H9 (cell line): ENCODE data around the gene CMYA5. TPM values are rescaled to one million over a fixed set of nuclear protein-coding genes. Genes with fewer than 3 reads are reported as not detected.

Experiments used
- DNase-seq: peaks from one replicate; pipeline ENCODE4 v3.0.0-alpha.2; 2017
- H2AFZ ChIP-seq: one replicate; pipeline ENCODE4 v1.6.1; 2013; ENCODE audit warnings: mild to moderate bottlenecking, low read length, control low read depth, moderate library complexity
- H2AK5ac ChIP-seq: 2 replicates; pipeline ENCODE4 v1.6.1; 2013; ENCODE audit warnings: low read length, control low read depth, mixed read lengths; ENCODE audit not compliant: insufficient read length
- H2BK120ac ChIP-seq: one replicate; pipeline ENCODE4 v1.6.1; 2013; ENCODE audit warnings: low read depth, mild to moderate bottlenecking, low read length, control low read depth, inconsistent platforms; ENCODE audit not compliant: poor library complexity, severe bottlenecking
- H2BK12ac ChIP-seq: 2 replicates; pipeline ENCODE4 v1.6.1; 2013; ENCODE audit warnings: low read length, control low read depth, mixed read lengths, low read depth; ENCODE audit not compliant: insufficient read length
- H2BK15ac ChIP-seq: 2 replicates; pipeline ENCODE4 v1.6.1; 2013; ENCODE audit warnings: low read depth, low read length, control low read depth
- H2BK20ac ChIP-seq: one replicate; pipeline ENCODE4 v1.6.1; 2013; ENCODE audit warnings: low read depth, mild to moderate bottlenecking, low read length, control low read depth, inconsistent platforms; ENCODE audit not compliant: poor library complexity, severe bottlenecking
- H2BK5ac ChIP-seq: 2 replicates; pipeline ENCODE4 v1.6.1; 2013; ENCODE audit warnings: low read length, control low read depth, mixed read lengths; ENCODE audit not compliant: insufficient read length
- H3K14ac ChIP-seq: 2 replicates; pipeline ENCODE4 v1.6.1; 2013; ENCODE audit warnings: low read length, control low read depth; ENCODE audit not compliant: insufficient read depth
- H3K18ac ChIP-seq: 2 replicates; pipeline ENCODE4 v1.6.1; 2013; ENCODE audit warnings: low read depth, mild to moderate bottlenecking, mixed read lengths, low read length, control low read depth; ENCODE audit not compliant: insufficient read length
- H3K23ac ChIP-seq: 2 replicates; pipeline ENCODE4 v1.6.1; 2013; ENCODE audit warnings: low read length, control low read depth, mixed read lengths, low read depth; ENCODE audit not compliant: insufficient read length
- H3K23me2 ChIP-seq: 2 replicates; pipeline ENCODE4 v1.6.1; 2013; ENCODE audit warnings: low read depth, mild to moderate bottlenecking, mixed read lengths, low read length, control low read depth; ENCODE audit not compliant: insufficient read length, poor library complexity, severe bottlenecking
- H3K27ac ChIP-seq: 2 replicates; pipeline ENCODE4 v1.5.1; 2013; ENCODE audit warnings: low read length, control low read depth, mixed read lengths, low read depth; ENCODE audit not compliant: insufficient read length
- H3K27me3 ChIP-seq: 2 replicates; pipeline ENCODE4 v1.6.1; 2013; ENCODE audit warnings: low read length, control low read depth, inconsistent platforms; ENCODE audit not compliant: insufficient read depth
- H3K4ac ChIP-seq: 2 replicates; pipeline ENCODE4 v1.6.1; 2013; ENCODE audit warnings: low read depth, mild to moderate bottlenecking, control low read depth, inconsistent platforms, low read length, moderate library complexity
- H3K4me1 ChIP-seq: 2 replicates; pipeline ENCODE4 v1.6.1; 2013; ENCODE audit warnings: low read length, control low read depth, inconsistent platforms; ENCODE audit not compliant: insufficient read depth
- H3K4me2 ChIP-seq: 2 replicates; pipeline ENCODE4 v1.6.1; 2013; ENCODE audit warnings: low read length, control low read depth, mixed read lengths; ENCODE audit not compliant: insufficient read length, insufficient read depth
- H3K56ac ChIP-seq: 2 replicates; pipeline ENCODE4 v1.6.1; 2013; ENCODE audit warnings: low read depth, mild to moderate bottlenecking, mixed read lengths, low read length, control low read depth; ENCODE audit not compliant: insufficient read length
- H3K79me1 ChIP-seq: 2 replicates; pipeline ENCODE4 v1.6.1; 2013; ENCODE audit warnings: low read depth, mild to moderate bottlenecking, moderate library complexity, low read length, control low read depth, inconsistent platforms; ENCODE audit not compliant: insufficient read depth, poor library complexity, severe bottlenecking
- H3K79me2 ChIP-seq: 2 replicates; pipeline ENCODE4 v1.6.1; 2013; ENCODE audit warnings: low read length, control low read depth, inconsistent platforms; ENCODE audit not compliant: insufficient read depth
- H3K9ac ChIP-seq: 2 replicates; pipeline ENCODE4 v1.6.1; 2013; ENCODE audit warnings: low read length, control low read depth, mixed read lengths; ENCODE audit not compliant: insufficient read length; ENCODE audit errors: extremely low read depth
- H3K9me3 ChIP-seq: one replicate; pipeline ENCODE4 v1.6.1; 2013; ENCODE audit warnings: low read depth, low read length, inconsistent platforms; ENCODE audit not compliant: control insufficient read depth
- H3T11ph ChIP-seq: one replicate; pipeline ENCODE4 v1.6.1; 2013; ENCODE audit warnings: mild to moderate bottlenecking, low read length, control low read depth, inconsistent platforms
- H4K20me1 ChIP-seq: one replicate; pipeline ENCODE4 v1.6.1; 2013; ENCODE audit not compliant: control insufficient read depth, insufficient read length, insufficient read depth
- H4K5ac ChIP-seq: 2 replicates; pipeline ENCODE4 v1.6.1; 2013; ENCODE audit warnings: low read depth, mild to moderate bottlenecking, mixed read lengths, low read length, control low read depth; ENCODE audit not compliant: insufficient read length
- H4K8ac ChIP-seq: replicated peaks from 2 replicates; pipeline ENCODE4 v1.6.1; 2013; ENCODE audit warnings: low read length, control low read depth, mixed read lengths, low read depth; ENCODE audit not compliant: insufficient read length
- H4K91ac ChIP-seq: 2 replicates; pipeline ENCODE4 v1.6.1; 2013; ENCODE audit warnings: low read depth, mild to moderate bottlenecking, moderate library complexity, mixed read lengths, low read length, control low read depth; ENCODE audit not compliant: insufficient read length
- H3K27ac Mint-ChIP-seq, 3 experiments: 2 replicates in 2 of 3; 3 replicates in 1 of 3; pipeline ENCODE4 v1.8.0; 2020 to 2021; ENCODE audit warnings: mixed read lengths in 3 of 3, mild to moderate bottlenecking in 1 of 3, moderate library complexity in 1 of 3
- H3K27me3 Mint-ChIP-seq: 2 replicates; pipeline ENCODE4 v1.8.0; 2021; ENCODE audit warnings: low read depth, mild to moderate bottlenecking, moderate library complexity, mixed read lengths
- H3K36me3 Mint-ChIP-seq, 3 experiments: 2 replicates in 2 of 3; 3 replicates in 1 of 3; pipeline ENCODE4 v1.8.0; 2020 to 2021; ENCODE audit warnings: low read depth in 3 of 3, mixed read lengths in 3 of 3; ENCODE audit not compliant: insufficient read depth in 1 of 3
- H3K4me1 Mint-ChIP-seq, 2 experiments: 2 replicates each; pipeline ENCODE4 v1.8.0; 2020; ENCODE audit warnings: mixed read lengths in 2 of 2
- H3K4me3 Mint-ChIP-seq, 2 experiments: 2 replicates in 1 of 2; 3 replicates in 1 of 2; pipeline ENCODE4 v1.8.0; 2020 to 2021; ENCODE audit warnings: mild to moderate bottlenecking in 2 of 2, mixed read lengths in 2 of 2, moderate library complexity in 1 of 2
- H3K9me3 Mint-ChIP-seq, 2 experiments: 2 replicates in 1 of 2; 3 replicates in 1 of 2; pipeline ENCODE4 v1.8.0; 2020; ENCODE audit warnings: mild to moderate bottlenecking in 2 of 2, mixed read lengths in 2 of 2, moderate library complexity in 1 of 2
- WGBS: extraction: QIAGEN DNeasy Blood & Tissue Kit; methylation state at CpG from one replicate; pipeline ENCODE4 v1.1.7; 2013; ENCODE audit warnings: missing lambda C conversion rate, low lambda C conversion rate, mixed read lengths; ENCODE audit not compliant: insufficient read length; ENCODE audit errors: extremely low coverage; 5-methylcytosine and 5-hydroxymethylcytosine counted together
- total RNA-seq: library from RNA; stranded (reverse); gene quantifications from 2 replicates; pipeline ENCODE4 v1.2.1, GENCODE V29; 2021
- TF ChIP-seq, protein P1 (sequence below): fragments of 200-600 bp; sonication (generic); conservative IDR thresholded peaks from 3 replicates; pipeline ENCODE4 v1.8.0; 2021; ENCODE audit warnings: antibody characterized with exemption, mild to moderate bottlenecking

The CMYA5 gene
- total RNA-seq, 1 experiment from 2014 or later, result 1.8 TPM

DNA sequence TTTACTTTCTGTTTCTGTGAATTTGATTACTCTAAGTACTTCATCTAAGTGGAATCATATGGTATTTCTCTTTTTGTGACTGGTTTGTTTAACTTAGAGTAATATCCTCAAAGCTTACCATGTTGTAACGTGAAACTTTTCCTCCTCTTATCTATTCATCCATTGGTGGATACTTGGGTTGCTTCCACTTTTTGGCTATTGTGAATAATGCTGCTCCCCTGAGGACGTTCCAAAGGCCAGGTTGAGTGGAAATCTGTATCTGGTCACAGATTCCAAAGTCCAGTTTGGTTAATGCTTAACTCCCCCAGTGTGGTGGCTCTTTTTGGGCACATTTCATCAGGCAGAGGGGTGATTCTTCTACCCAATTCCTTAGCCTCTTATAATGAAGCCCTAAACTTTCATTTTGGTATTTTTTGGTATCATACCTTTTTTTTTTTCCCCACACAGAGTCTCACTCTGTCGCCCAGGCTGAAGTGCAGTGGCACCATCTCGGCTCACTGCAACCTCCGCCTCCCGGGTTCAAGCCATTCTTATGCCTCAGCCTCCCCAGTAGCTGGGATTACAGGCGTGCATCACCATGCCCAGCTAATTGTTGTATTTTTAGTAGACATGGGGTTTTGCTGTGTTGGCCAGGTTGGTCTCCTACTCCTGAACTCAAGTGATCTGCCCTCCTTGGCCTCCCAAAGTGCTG, 65.4 kb downstream of the CMYA5 start:
- Histone ChIP-seq H3K4ac (no peak overlapping the region), H3K23ac (no peak overlapping the region), H2BK15ac (no peak overlapping the region), H3K79me2 (no peaks in the 10 kb centered on the region), H3T11ph (no peak overlapping the region), H3K4me2 (no peak overlapping the region), H3K27me3 (no peaks in the 10 kb centered on the region), H3K9ac (no peak overlapping the region), H3K14ac (no peak overlapping the region), H2BK20ac (no peak overlapping the region), H3K4me1 (peaks cover 6% of the 10 kb centered on the region; the same call in 1 of the 2 replicates), H2BK12ac (no peak overlapping the region), H2AK5ac (no peak overlapping the region), H2BK5ac (no peak overlapping the region), H2BK120ac (no peak overlapping the region), H4K5ac (no peak overlapping the region), H3K56ac (no peak overlapping the region), H3K9me3 (no peaks in the 10 kb centered on the region), H4K20me1 (no peaks in the 10 kb centered on the region), H2AFZ (no peak overlapping the region), H3K18ac (no peak overlapping the region), H4K8ac (no peak overlapping the region), H3K27ac (no peak overlapping the region), H4K91ac (no peak overlapping the region), H3K23me2 (no peaks in the 10 kb centered on the region), H3K79me1 (no peaks in the 10 kb centered on the region)
- WGBS, result no CpG with 5 or more reads among the region's 7 CpGs
- DNase-seq, result no peak
- Mint-ChIP-seq H3K9me3 (no peaks in the 10 kb centered on the region), H3K4me3 (no peak overlapping the region), H3K36me3 (no peaks in the 10 kb centered on the region), H3K4me1 (peaks cover 17 to 18% of the 10 kb centered on the region in 2 experiments), H3K27me3 (no peaks in the 10 kb centered on the region), H3K27ac (no peak overlapping the region)
- TF ChIP-seq, protein P1, sequence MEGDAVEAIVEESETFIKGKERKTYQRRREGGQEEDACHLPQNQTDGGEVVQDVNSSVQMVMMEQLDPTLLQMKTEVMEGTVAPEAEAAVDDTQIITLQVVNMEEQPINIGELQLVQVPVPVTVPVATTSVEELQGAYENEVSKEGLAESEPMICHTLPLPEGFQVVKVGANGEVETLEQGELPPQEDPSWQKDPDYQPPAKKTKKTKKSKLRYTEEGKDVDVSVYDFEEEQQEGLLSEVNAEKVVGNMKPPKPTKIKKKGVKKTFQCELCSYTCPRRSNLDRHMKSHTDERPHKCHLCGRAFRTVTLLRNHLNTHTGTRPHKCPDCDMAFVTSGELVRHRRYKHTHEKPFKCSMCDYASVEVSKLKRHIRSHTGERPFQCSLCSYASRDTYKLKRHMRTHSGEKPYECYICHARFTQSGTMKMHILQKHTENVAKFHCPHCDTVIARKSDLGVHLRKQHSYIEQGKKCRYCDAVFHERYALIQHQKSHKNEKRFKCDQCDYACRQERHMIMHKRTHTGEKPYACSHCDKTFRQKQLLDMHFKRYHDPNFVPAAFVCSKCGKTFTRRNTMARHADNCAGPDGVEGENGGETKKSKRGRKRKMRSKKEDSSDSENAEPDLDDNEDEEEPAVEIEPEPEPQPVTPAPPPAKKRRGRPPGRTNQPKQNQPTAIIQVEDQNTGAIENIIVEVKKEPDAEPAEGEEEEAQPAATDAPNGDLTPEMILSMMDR, result no peak
